GM18502 (cell line): ENCODE results near the gene ALG9.
"Not testable (repeated sequence)": the region's sequence is repeated elsewhere in the genome, so short reads cannot be mapped to it uniquely, and the experiment has no call there.

Source experiments
- ATAC-seq: cut with Tn5 transposase; IDR thresholded peaks from one replicate; pipeline ENCODE4 v1.9.1; 2021; ENCODE audit warnings: mild to moderate bottlenecking; ENCODE audit not compliant: unreplicated experiment, poor library complexity

ALG9 gene

DNA sequence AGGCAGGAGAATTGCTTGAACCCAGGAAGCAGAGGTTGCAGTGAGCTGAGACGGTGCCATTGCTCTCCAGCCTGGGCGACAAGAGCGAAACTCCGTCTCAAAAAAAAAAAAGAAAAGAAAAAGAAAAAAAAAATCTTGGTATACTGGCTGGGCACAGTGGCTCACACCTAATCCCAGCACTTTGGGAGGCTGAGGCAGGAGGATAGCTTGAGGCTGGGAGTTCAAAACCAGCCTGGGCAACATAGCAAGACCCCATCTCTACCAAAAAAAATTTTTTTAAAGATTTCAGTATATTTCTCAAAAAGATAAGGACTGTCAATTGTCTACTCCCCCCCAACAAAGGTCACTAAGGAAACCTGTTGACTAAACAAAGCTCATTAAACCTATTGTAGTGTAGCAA is 13.7 kb upstream of the ALG9 start:
- not testable (repeated sequence) for ATAC-seq

DNA sequence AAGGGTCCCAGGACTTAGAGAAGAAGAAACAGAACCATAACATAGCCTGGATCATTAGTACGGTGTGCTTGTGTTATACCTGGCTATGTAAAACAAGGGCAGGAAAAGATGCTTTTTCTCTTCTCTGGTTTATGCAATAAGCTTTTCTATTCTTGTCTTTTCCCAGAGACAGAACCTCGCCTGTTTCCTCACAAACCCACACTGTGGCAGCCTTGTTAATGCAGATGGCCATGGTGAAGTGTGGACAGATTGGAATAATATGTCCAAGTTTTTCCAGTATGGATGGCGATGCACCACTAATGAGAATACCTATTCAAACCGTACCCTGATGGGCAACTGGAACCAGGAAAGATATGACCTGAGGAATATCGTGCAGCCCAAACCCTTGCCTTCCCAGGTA is 10.8 kb upstream of the ALG9 start:
- no peak for ATAC-seq

DNA sequence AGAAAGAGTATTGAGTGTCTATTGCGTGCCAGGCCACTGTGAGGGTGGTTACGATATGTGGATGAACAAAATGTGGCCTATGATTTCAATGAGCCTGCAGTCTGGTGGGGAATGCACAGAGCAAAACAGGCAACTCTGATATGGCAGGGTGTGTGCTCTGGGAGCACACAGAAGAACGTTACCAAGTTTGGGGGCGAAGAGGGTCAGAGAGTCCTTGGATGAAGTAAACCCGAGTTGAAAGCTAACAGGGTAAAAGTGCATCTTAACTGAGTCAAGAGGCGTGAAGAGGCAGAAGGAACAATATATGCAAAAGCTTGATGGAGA is 8.2 kb upstream of the ALG9 start:
- no peak for ATAC-seq

DNA sequence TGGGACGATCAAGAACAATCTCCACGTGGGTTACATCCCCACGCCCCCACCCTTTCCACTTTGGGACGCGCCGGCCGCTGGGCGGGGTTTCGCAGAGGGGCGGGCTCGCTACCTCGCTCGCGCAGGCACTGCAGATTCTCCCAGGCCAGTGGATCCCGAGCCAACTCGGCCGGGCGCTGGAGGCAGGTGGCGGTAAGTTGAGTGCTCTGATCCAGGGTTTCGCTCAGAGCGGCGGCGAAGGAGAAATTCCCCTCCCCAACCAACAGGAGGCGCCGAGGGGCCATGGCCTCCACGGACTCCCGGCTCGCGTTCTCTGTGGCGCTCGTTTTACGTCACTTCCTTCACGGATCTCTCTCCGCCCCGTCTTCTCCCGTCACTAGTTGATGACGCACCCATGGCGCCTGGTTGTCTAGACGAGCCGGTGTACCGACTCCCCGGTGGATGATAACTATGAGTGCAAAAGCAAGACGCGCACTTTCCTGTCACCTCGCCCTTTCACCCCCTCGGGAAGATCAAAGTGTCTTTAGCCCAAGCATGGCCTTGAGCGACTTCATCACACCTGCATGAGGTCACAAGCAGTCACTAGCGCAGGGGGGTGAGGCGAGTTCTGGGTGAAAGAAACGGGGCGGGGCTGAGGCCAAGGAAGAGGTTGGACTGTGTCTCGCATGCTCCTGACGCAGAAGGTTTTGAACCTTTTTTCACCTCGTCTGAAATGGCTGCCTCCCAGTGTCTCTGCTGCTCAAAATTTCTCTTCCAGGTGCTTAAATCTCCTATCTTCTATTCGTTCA is 7.7 kb upstream of the ALG9 start, which contains the start of the genes CFAP68 and FDXACB1:
Gene CFAP68, plus strand, starts transcription at position 693 of the 788 bp plus-strand sequence. Its CDS starts 20 bp downstream, at position 713.
Gene FDXACB1, minus strand, starts transcription at position 317 of the 788 bp plus-strand sequence. Its CDS starts 33 bp downstream, at position 284.
- ATAC-seq = peak; percentile 88

DNA sequence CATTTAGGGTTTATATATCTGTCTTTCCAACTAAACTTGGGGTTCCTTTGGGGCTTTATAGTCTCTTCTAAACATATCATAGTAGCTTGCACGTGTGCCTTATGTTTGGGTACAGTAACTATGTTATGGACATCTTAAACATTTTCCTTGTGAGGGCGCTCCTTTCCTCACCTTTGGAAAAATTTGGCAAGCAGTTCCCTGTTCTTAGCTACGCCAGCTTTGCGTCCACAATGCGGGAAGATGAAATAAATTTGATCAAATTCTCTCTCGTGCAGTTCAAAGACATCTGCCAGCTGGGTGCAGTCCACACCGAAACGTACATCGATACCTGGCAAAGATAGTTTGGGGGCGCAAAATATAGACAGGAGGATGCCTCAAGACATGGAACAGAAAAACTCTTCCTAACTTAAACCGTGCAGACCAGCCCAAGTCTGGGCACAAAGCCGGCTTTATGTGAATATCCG is 7.0 kb upstream of the ALG9 start:
- ATAC-seq = peak; percentile 7

DNA sequence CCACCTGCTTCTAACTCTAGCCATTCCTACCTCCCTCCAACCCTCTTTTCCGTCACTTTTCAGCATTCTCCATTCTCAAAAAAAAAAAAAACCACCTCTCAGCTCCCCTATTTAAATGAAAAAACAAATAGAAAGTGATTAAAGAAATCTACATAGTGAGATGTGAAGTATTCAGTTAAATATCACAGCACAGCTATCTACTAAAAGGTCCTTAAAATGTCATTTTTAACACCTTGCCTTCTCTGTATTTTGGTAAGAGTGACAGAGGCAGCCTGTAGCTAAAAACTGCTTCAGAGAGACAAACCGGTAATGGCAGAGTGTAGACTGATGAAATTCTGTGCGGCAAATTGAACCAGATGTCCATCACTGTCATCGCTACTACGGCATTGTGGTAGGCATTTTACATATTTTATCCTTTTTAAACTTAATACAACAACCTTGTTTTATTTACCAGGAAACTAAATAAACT is 346 bp upstream of the ALG9 start:
- ATAC-seq = no peak

DNA sequence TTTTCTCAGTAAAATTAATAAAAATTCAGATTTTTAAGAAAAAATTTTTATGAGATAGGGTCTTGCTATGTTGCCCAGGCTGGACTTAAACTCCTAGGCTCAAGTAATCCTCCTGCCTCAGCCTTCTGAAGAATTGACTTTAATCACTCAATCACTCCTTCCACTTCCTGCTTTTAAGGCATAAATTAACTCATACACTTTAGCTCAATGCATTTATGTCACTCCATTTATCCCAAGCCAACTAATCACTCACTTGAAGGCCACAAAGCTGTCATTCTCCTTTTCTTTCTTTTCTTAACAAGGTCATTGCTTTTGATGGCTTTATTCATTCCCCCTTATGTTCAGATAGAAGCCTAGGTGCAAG is 877 bp downstream of the ALG9 start:
- ATAC-seq = no peak

DNA sequence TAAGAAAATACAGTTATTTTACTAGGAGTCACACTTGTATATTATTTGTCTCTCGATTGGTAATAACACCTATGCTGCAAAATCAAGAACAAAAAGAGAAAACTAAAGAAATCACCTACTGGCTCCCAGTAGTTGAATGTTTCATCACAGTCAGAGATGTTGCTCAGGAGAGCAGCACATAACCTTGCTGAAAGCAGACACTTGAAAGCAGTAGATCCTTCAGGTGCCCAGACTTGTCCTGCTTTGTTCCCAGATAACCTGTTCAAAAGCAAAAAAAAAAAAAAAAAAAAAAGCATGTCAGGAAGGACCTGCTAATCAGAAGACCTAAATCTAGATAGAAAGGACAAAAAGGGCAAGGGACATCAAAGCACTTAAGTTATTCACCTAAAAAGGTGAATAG is 1.3 kb downstream of the ALG9 start:
- no peak for ATAC-seq

DNA sequence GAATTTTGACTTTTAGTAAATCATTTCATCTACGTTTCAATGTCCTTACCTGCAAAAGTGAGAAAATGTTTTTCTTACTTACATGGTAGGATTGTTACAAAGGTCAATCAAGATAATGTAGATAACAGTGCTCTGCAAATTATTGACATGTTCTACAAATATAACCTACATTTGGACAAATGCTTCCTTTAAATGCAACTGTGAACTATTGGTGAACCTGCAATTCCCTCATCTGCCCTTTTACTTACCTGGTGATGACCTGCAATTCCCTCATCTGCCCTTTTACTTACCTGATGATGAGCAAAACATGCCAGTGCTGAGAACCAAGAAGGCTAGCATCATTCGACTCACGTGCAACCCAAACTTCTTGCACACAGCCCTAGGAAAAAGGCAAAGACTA is 11.1 kb downstream of the ALG9 start:
- ATAC-seq = no peak

DNA sequence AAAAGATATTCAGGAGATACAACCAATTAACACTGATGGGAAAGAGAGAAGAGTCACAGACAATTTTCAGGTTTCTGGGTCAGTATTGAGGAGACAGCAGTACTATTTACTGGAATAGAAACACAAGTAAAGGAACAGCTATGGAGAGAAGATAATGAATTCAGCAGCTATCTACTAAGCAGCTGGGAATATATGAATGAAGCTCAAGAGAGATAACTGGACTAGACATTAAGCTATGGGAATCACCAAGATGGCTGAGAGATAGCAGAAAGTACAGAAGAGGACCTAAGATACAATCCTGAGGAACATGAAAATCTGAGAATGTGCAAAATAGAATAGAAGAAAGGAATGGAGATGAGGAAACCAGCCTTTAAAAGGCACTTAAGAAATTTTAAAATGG is 15.9 kb downstream of the ALG9 start:
- ATAC-seq = no peak

DNA sequence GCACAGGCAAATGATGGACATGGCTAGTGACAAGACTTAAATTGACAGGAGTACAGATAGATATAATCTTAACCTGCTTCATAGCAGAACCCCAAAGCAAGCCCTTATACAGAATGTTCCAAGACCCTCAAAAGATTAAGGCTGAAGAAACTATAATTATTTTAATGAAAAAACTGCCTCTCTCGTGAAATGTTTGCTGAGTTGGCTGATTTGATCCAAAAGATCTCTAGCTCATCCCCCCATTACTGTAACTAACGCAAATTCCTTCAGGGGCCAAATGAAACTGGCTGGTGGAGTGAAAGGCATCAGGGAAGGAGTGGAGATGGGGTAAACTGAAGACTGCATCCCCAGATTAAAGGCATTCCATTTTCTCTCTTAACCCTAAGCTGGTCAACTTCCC is 19.3 kb downstream of the ALG9 start:
- no peak for ATAC-seq

DNA sequence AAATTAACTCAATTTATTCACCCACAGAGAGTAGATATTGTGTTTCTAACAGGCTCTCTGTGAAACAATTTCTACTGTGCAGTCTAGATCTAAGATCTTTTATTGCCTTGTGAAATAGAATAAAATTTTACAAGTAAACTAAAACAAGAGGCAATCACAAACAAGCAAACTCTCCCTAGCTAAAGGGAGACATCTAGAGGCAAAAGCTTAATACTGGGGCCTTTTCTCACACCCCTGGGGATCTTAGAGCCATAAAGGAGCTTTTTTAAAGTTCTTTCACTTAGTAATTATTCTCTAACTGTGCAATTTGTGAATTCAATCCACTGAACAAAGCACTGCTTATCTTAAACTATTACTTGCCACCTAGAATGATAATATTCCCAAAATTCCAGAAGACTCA is 19.7 kb downstream of the ALG9 start:
- ATAC-seq = no peak

DNA sequence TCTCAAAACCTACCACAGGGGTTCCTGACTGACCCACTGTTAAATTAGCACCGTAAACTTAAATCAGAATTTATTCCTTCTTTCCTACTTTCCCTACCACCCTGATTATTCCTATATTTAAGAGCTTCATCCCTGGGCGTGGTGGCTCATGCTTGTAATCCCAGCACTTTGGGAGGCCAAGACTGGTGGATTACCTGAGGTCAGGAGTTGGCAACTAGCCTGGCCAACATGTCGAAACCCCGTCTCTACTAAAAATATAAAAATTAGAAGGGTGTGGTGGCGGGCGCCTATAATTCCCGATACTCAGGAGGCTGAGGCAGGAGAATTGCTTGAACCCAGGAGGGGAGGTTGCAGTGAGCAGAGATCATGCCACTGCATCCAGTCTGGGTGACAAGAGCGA is 20.3 kb downstream of the ALG9 start:
- no peak for ATAC-seq

DNA sequence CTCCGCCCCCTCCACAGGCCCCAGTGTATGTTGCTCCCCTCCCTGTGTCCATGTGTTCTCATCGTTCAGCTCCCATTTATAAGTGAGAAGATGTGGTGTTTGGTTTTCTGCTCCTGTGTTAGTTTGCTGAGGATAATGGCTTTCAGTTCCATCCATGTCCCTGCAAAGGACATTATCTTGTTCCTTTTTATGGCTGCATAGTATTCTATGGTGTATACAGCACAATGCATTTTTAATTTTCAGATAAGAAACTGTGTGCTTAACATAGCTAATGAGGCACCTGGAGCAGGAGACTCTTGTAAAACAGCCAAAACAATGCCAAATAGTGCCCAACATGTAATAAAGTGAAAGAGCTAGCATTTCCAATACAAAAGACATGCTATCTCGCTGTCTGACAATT is 21.8 kb downstream of the ALG9 start:
- ATAC-seq = no peak

DNA sequence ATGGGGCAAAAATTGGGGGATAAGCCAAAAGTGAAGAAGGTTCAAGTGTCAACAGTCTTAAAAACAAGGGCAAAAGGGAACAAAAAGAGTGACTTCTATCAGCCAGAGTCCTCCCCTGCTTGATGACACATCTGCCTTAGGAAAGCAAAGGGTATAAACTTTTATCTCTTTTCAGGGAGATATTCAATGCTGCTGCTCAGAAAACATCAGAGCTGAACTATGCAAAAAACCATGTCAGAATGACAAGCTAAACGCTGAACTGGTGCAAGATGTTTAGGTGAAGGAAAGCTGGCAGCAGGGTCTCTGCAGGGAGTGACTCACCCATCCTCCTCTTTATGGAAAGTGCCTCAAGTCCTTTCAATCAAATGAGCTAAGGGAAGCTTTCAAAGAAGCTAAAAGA is 24.7 kb downstream of the ALG9 start:
- ATAC-seq = no peak

DNA sequence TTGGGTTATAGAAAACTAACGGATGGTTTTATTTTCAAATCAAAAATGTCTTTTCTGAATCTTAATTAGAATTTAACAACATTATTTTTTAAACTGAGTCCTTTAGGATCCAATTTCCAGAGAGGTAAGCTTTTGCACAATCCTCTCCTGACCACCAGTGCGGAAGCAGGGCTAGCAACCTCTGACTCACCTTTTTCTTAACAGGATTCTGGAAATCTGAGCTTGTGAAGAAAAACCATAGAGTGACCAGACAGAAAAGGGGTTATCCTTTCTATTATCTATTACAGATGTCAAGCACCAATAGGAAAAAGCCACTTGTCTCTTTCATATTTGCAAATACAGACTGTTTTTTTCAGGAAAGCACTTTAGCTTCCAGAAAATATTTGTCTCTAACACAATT is 25.3 kb downstream of the ALG9 start:
- ATAC-seq = no peak

DNA sequence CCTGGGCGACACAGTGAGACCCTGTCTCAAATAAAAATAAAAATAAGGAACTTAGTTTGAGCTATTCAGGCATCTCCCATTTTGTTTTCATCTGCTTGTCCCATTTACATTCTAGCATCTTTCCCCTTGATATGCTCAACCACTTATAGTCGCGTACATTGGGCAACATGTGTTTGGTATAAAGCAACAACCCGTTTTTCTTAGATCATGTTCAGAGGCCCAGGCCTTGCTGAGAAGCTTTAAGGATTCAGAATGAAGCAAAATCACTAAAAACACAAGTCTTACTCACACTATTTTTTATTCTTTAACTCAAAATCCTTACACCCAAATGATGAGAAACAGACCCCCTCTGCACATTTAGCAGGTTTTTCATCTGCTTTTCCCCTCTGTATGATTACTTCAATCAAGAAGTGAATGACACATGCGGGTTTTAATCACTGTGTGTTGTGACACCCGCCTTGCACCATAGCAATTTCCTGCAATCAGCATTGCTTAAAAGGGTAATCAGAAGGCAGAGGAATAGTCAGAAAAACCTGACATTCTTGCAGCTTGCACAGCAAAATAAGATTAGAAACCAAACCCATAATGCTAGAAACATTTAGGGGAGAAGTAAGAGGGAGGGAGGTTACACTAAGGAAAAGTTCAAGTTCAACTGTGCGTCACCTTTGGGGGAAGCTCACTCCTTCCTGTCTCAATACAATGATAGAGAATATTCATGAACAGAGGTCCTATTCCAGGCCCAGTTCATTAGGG is 25.9 kb downstream of the ALG9 start:
- no peak for ATAC-seq

DNA sequence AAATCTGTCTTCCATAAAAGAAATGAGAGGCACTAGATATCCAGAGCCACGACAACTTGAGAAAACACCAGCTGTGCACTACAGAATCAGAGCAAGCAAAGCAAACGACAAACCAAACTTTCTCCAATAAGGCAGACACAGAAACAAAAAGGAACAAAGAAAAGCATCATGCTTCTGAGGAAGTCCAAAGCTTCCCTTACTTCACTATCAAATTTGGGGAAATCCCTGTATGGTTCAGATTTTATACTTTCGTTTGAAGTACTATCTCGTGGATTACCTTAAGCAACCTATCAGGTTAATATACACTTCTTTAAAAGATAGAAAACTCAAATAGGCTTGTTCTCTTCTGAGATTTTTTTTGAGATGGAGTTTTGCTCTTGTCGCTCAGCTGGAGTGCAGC is 27.7 kb downstream of the ALG9 start:
- no peak for ATAC-seq

DNA sequence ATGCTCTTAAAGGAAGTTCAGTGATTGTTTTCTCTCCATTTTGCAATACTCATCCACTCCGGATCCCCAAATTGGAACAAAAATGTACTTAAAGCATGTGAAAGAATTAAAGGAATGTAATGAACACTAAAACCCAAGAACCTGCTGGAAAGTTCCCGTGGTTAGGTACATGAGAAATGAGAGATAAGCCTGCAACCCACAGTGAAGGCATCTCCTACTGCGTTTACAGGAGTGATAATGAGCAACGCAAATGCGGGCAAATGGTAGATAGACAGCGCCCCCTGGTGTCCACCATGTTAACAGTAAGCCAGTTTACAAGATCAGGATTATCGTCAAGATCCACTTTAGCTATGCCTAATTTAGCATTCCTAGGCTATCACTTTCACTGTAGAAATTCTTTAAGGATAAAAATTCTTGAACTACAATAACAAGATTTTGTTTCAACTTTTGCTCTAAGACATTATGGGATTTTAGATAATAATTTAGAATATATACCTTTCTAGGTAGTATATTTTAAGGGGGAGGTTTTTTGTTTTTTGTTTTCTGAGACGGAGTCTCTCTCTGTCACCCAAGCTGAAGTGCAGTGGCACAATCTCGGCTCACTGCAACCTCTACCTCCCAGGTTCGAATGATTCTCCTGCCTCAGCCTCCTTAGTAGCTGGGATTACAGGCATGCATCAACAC is 29.9 kb downstream of the ALG9 start:
- ATAC-seq = peak; percentile 71

DNA sequence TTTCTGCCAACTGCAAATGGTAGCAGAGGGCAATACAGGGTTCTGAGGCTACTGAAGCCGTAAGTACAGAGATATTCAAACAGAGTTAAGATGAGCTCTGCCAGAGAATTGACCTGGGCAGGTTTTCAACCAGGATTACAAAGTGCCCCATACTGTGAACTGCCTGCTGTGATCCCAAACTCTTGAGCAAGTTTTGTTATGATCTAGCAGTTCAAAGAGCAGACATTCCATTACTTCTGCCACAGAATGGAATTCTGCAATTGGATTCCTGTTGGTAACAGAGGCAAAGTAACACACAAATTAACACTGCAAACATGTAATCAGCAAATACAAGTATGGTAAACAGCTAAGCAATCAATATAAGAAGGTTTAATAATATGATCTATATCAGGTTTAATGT is 31.2 kb downstream of the ALG9 start:
- ATAC-seq = no peak

DNA sequence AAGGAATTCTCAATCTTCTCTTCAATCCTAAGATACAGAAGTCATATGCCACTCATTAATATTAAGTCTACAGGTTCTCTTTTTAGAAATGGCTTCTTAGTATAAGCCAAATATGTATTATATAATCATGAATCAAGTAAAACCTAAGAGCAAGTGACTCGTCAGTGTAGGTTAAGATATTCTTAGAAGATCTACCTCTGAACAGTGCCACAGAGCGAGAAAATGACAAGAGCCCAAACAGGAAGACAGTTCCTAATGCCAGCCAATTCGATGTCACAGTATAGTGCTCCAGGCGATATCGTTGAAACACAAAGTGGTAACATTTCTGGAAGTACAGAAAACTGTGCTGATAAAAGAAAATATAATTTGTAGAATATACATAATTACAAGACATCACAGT is 33.3 kb downstream of the ALG9 start:
- ATAC-seq = no peak
